GM12878 (cell line): ENCODE results near the gene IFRD2. TPM values are rescaled to one million over a fixed set of nuclear protein-coding genes. Genes with fewer than 3 reads are reported as not detected.

ENCODE experiments used
- ATAC-seq: fragments of 200-7000 bp; cut with Tn5 transposase; 3 replicates; pipeline ENCODE4 v1.9.1; 2020; ENCODE audit warnings: mild to moderate bottlenecking, moderate library complexity
- BruUV-seq: library from RNA; stranded (reverse); fragments of 400-500 nt; replicated peaks from 2 replicates; lab custom pipeline; 2021; lab: Mats Ljungman, UMichigan
- CTCF ChIA-PET: fragments of 300-600 bp; sonication (Branson Sonifier 250); formaldehyde crosslinking; extraction: SDS; loops from one replicate; lab custom pipeline; 2021; ENCODE audit warnings: inconsistent platforms; lab: Yijun Ruan, JAX
- POLR2A ChIA-PET: fragments of 350-600 bp; formaldehyde crosslinking; extraction: SDS; loops from one replicate; lab custom pipeline; 2021; ENCODE audit warnings: inconsistent platforms; lab: Charles Lee
- RAD21 ChIA-PET: fragments of 300-600 bp; sonication (Branson Sonifier 250); formaldehyde crosslinking; loops from one replicate; lab custom pipeline; 2023; ENCODE audit warnings: antibody characterized with exemption; ENCODE audit not compliant: unreplicated experiment; lab: Charles Lee
- SMC1A ChIA-PET: fragments of 300-600 bp; sonication (Branson Sonifier 250); formaldehyde crosslinking; loops from one replicate; lab custom pipeline; 2023; ENCODE audit not compliant: unreplicated experiment, uncharacterized antibody; lab: Charles Lee
- DNase-seq: peaks from one replicate; pipeline ENCODE4 v3.0.0-alpha.2; 2011; ENCODE audit warnings: low read depth, low spot score
- FAIRE-seq: peaks from 3 replicates; lab custom pipeline; 2011; peaks lifted over from hg19 to GRCh38; lab: Jason Lieb, UNC
- H2AFZ ChIP-seq: 2 replicates; pipeline ENCODE4 v1.6.0; 2011; ENCODE audit warnings: low read depth, low read length, control low read depth; ENCODE audit not compliant: control insufficient read depth
- H3K27ac ChIP-seq: 2 replicates; pipeline ENCODE4 v1.5.1; 2011; ENCODE audit warnings: control low read depth; ENCODE audit not compliant: control insufficient read depth, insufficient read depth
- H3K27me3 ChIP-seq, 2 experiments: replicated peaks in 1 of 2; 2 replicates each; pipeline versions ENCODE4 v1.6.0 to v1.6.1; 2011; ENCODE audit warnings: low read length in 1 of 2; ENCODE audit not compliant: control insufficient read depth in 2 of 2, insufficient read depth in 2 of 2
- H3K36me3 ChIP-seq, 2 experiments: 2 replicates each; pipeline ENCODE4 v1.5.1; 2011; ENCODE audit warnings: low read length in 1 of 2; ENCODE audit not compliant: control insufficient read depth in 2 of 2, insufficient read depth in 2 of 2
- H3K4me1 ChIP-seq: 2 replicates; pipeline ENCODE4 v1.6.1; 2011; ENCODE audit warnings: mild to moderate bottlenecking, low read length, moderate library complexity, mixed read lengths; ENCODE audit not compliant: control insufficient read depth, insufficient read depth
- H3K4me2 ChIP-seq: 2 replicates; pipeline ENCODE4 v1.6.0; 2011; ENCODE audit warnings: control low read depth; ENCODE audit not compliant: control insufficient read depth, insufficient read depth
- H3K4me3 ChIP-seq: fragments of 200-600 bp; sonication (generic); 2 replicates; pipeline ENCODE4 v1.5.1; 2016
- H3K79me2 ChIP-seq: 2 replicates; pipeline ENCODE4 v1.6.0; 2011; ENCODE audit warnings: low read length; ENCODE audit not compliant: control insufficient read depth, insufficient read depth
- H3K9ac ChIP-seq: 2 replicates; pipeline ENCODE4 v1.8.0; 2011; ENCODE audit warnings: low read length, control low read depth, mixed read lengths; ENCODE audit not compliant: control insufficient read depth, insufficient read depth
- H3K9me3 ChIP-seq: replicated peaks from 3 replicates; pipeline ENCODE4 v1.5.1; 2011; ENCODE audit warnings: mild to moderate bottlenecking, low read length; ENCODE audit not compliant: control insufficient read depth, insufficient read depth
- H4K20me1 ChIP-seq: 2 replicates; pipeline ENCODE4 v1.6.0; 2011; ENCODE audit not compliant: control insufficient read depth, insufficient read depth
- ETV6 ChIP-seq, 2 experiments: fragments of 450-650 bp in 1 of 2; IDR thresholded peaks in 1 of 2; conservative IDR thresholded peaks in 1 of 2; 2 replicates each; pipeline ENCODE4 v1.6.1; 2014; ENCODE audit warnings: antibody characterized with exemption in 1 of 2, borderline replicate concordance in 1 of 2, low read depth in 1 of 2, mild to moderate bottlenecking in 1 of 2, moderate library complexity in 1 of 2
- FOXK2 ChIP-seq: fragments of 450-650 bp; IDR thresholded peaks from 2 replicates; pipeline ENCODE4 v1.6.1; 2017; ENCODE audit warnings: mild to moderate bottlenecking, moderate library complexity
- MEF2A ChIP-seq: IDR thresholded peaks from 2 replicates; pipeline ENCODE4 v1.6.1; 2011; ENCODE audit warnings: low read depth, mild to moderate bottlenecking, low read length, moderate library complexity; ENCODE audit not compliant: insufficient read depth
- PBX3 ChIP-seq: IDR thresholded peaks from 2 replicates; pipeline ENCODE4 v1.6.1; 2011; ENCODE audit warnings: mild to moderate bottlenecking, low read depth, low read length, moderate library complexity; ENCODE audit not compliant: insufficient replicate concordance
- YBX1 ChIP-seq: fragments of 450-650 bp; IDR thresholded peaks from 2 replicates; pipeline ENCODE4 v1.6.1; 2016; ENCODE audit warnings: antibody characterized with exemption
- ZBTB40 ChIP-seq: fragments of 450-650 bp; IDR thresholded peaks from 2 replicates; pipeline ENCODE4 v1.6.1; 2016; ENCODE audit warnings: mild to moderate bottlenecking, moderate library complexity, borderline replicate concordance
- WGBS: methylation state at CpG from one replicate; pipeline ENCODE4 v1.1.6; 2016; ENCODE audit warnings: low lambda C conversion rate; ENCODE audit not compliant: insufficient replicate concordance, insufficient coverage; ENCODE audit errors: missing lambda C conversion rate; 5-methylcytosine and 5-hydroxymethylcytosine counted together
- in situ Hi-C: fragments of 300-500 bp; cut with MboI; formaldehyde crosslinking; loops from 9 replicates; pipeline ENCODE4 v1.14.3; 2018; ENCODE audit warnings: mixed read lengths
- intact Hi-C: fragments of 100-400 bp; cut with micrococcal nuclease; formaldehyde crosslinking; loops from one replicate; pipeline ENCODE4 v1.14.2; 2022; ENCODE audit not compliant: unreplicated experiment
- polyA plus RNA-seq, 11 experiments: library from polyadenylated mRNA; depleted of rRNA in 4 of 11; unstranded in 6 of 11; stranded (reverse) in 5 of 11; fragments of >200 nt; fragmentation: Nextera tagmentation in 4 of 11; fragmentation: Illumina TruSeq in 1 of 11; extraction: Ambion mirVana in 4 of 11; extraction: Trizol in 1 of 11; gene quantifications; 1 replicate in 1 of 11; 2 replicates in 10 of 11; pipeline versions ENCODE4 v1.2.1 to v1.2.3, GENCODE V29; 2011 to 2016; ENCODE audit warnings: inconsistent platforms in 2 of 11, missing spikeins in 2 of 11, low read depth in 1 of 11
- total RNA-seq, 4 experiments: library from RNA; depleted of rRNA in 3 of 4; stranded (reverse); fragments of >200 nt in 3 of 4; fragmentation: Illumina TruSeq in 1 of 4; extraction: Trizol in 1 of 4; gene quantifications; 2 replicates each; pipeline versions ENCODE4 v1.2.1 to v1.2.3, GENCODE V29; 2013 to 2021

IFRD2 gene
- total and polyA plus RNA-seq, 10 of the 15 experiments (the other 5 are each of a cell fraction or from before 2014, with no cell fraction given), result 19.1 to 153 (median 80.3) TPM

- SMC1A ChIA-PET, result no interaction called here
- Histone ChIP-seq H3K27ac (no peak overlapping the region), H4K20me1 (no peaks in the 10 kb centered on the region), H3K4me2 (no peak overlapping the region), H3K27me3 (no peaks in the 10 kb centered on the region), H3K4me3 (no peak overlapping the region), H2AFZ (no peak overlapping the region), H3K9me3 (no peaks in the 10 kb centered on the region), H3K79me2 (peaks cover 21% of the 10 kb centered on the region), H3K9ac (no peak overlapping the region), H3K4me1 (peaks cover 3% of the 10 kb centered on the region; the same call in 1 of the 2 replicates), H3K36me3 (peaks cover 0 to 28% of the 10 kb centered on the region in 2 experiments; a peak in 3 of 4 replicates)
- in situ Hi-C loops, result no loop called here
- RAD21 ChIA-PET, result no interaction called here
- no peak for FAIRE-seq
- POLR2A ChIA-PET, result no interaction called here
- CTCF ChIA-PET, result no interaction called here
- intact Hi-C loops, result no loop called here
- 97% methylated on average over 6 of the region's 6 CpGs for WGBS
- no TSS peak for BruUV-seq
- no peak for ATAC-seq
- TF ChIP-seq MEF2A (no peak), ETV6 (conservative IDR thresholded peaks at IDR 0.05 in 1 of 2, IDR thresholded peaks at IDR 0.05 in 1 of 2; ENCODE audit: borderline replicate concordance in 1 of 2, low read depth in 1 of 2) (no peak), YBX1 (no peak), FOXK2 (no peak)
- DNase-seq, result no peak
These were observed 3.1 kb downstream of the IFRD2 start for GRCh38 chr3:50289130-50289529.

- SMC1A ChIA-PET, result no interaction called here
- Histone ChIP-seq H3K9ac (no peak overlapping the region), H2AFZ (no peak overlapping the region), H3K4me1 (peaks cover 3% of the 10 kb centered on the region; the same call in 1 of the 2 replicates), H3K4me2 (no peak overlapping the region), H3K27me3 (no peaks in the 10 kb centered on the region), H3K36me3 (peaks cover 0 to 28% of the 10 kb centered on the region in 2 experiments; a peak in 3 of 4 replicates), H3K79me2 (peaks cover 21% of the 10 kb centered on the region), H4K20me1 (no peaks in the 10 kb centered on the region), H3K27ac (no peak overlapping the region), H3K9me3 (no peaks in the 10 kb centered on the region), H3K4me3 (no peak overlapping the region)
- WGBS, result 95% methylated on average over 23 of the region's 23 CpGs
- DNase-seq, result no peak
- intact Hi-C loops, result no loop called here
- ATAC-seq, result no peak
- POLR2A ChIA-PET, result no interaction called here
- BruUV-seq, result no TSS peak
- no peak for FAIRE-seq
- in situ Hi-C loops, result no loop called here
- CTCF ChIA-PET, result interaction anchor here (1.1 kb wide), 1 partner anchor 14 kb away, joined by 4 read pairs; no protein-coding TSS in a partner anchor
- RAD21 ChIA-PET, result no interaction called here
- TF ChIP-seq ZBTB40 (no peak), PBX3 (no peak)
These were observed 3.7 kb downstream of the IFRD2 start for GRCh38 chr3:50288387-50289007.
